ENCODE measurements around the gene RHBDF1.

GRCh38 chr16:76535-77272 is 4.3 kb upstream of the RHBDF1 start:
- TF ChIP-seq CTCF (IDR thresholded peaks at IDR 0.05; ENCODE audit: insufficient read depth, low read length, poor library complexity, severe bottlenecking) (no peak), EZH2phosphoT487 (conservative IDR thresholded peaks at IDR 0.05; ENCODE audit: low read length) (no peak)

Measured in SU-DHL-6 (cell line).